GM23338 (cell line): Measurements from ENCODE around the gene ZCCHC9. TPM values are rescaled to one million over a fixed set of nuclear protein-coding genes. Genes with fewer than 3 reads are reported as not detected.

Experiments used
- ATAC-seq: fragments of 200-7000 bp; cut with Tn5 transposase; 3 replicates; pipeline ENCODE4 v1.9.1; 2020
- DNase-seq: peaks from one replicate; pipeline ENCODE4 v3.0.0-alpha.2; 2015; ENCODE audit warnings: low spot score
- H2AFZ ChIP-seq: fragments of 200-600 bp; sonication (generic); 2 replicates; pipeline ENCODE4 v1.8.0; 2016; ENCODE audit warnings: antibody characterized with exemption, mild to moderate bottlenecking, moderate library complexity
- H3F3A ChIP-seq: fragments of 200-600 bp; sonication (generic); replicated peaks from 2 replicates; pipeline ENCODE4 v1.8.0; 2017; ENCODE audit warnings: antibody characterized with exemption, mixed run types, low read depth
- H3K27ac ChIP-seq: fragments of 200-600 bp; sonication (generic); 2 replicates; pipeline ENCODE4 v1.6.1; 2016; ENCODE audit warnings: low read depth
- H3K27me3 ChIP-seq: fragments of 200-600 bp; sonication (generic); 2 replicates; pipeline ENCODE4 v1.8.0; 2016; ENCODE audit warnings: mild to moderate bottlenecking, mixed run types, moderate library complexity; ENCODE audit not compliant: insufficient read depth
- H3K36me3 ChIP-seq: fragments of 200-600 bp; sonication (generic); 2 replicates; pipeline ENCODE4 v1.8.0; 2016; ENCODE audit warnings: mild to moderate bottlenecking; ENCODE audit not compliant: insufficient read depth
- H3K4me1 ChIP-seq: fragments of 200-600 bp; sonication (generic); 2 replicates; pipeline ENCODE4 v1.8.0; 2016; ENCODE audit warnings: mild to moderate bottlenecking, moderate library complexity; ENCODE audit not compliant: insufficient read depth
- H3K4me2 ChIP-seq: fragments of 200-600 bp; sonication (generic); 2 replicates; pipeline ENCODE4 v1.7.1; 2017; ENCODE audit warnings: mixed run types
- H3K4me3 ChIP-seq: fragments of 200-600 bp; sonication (generic); 2 replicates; pipeline ENCODE4 v1.6.1; 2016; ENCODE audit warnings: mixed run types
- H3K79me2 ChIP-seq: fragments of 200-600 bp; sonication (generic); replicated peaks from 2 replicates; pipeline ENCODE4 v1.8.0; 2017; ENCODE audit warnings: mild to moderate bottlenecking; ENCODE audit not compliant: insufficient read depth
- H3K9me2 ChIP-seq: fragments of 200-600 bp; sonication (generic); 2 replicates; pipeline ENCODE4 v1.8.0; 2017; ENCODE audit not compliant: insufficient read depth
- H4K20me1 ChIP-seq: fragments of 200-600 bp; sonication (generic); replicated peaks from 2 replicates; pipeline ENCODE4 v1.8.0; 2017; ENCODE audit warnings: mild to moderate bottlenecking; ENCODE audit not compliant: insufficient read depth
- H3K27ac Mint-ChIP-seq: 2 replicates; pipeline ENCODE4 v1.8.0; 2020; ENCODE audit warnings: inconsistent platforms, mild to moderate bottlenecking, moderate library complexity, mixed read lengths
- H3K27me3 Mint-ChIP-seq: 3 replicates; pipeline ENCODE4 v1.8.0; 2022; ENCODE audit warnings: low read depth, mild to moderate bottlenecking, moderate library complexity, mixed read lengths, inconsistent platforms; ENCODE audit not compliant: insufficient read depth, poor library complexity
- H3K36me3 Mint-ChIP-seq: 3 replicates; pipeline ENCODE4 v1.8.0; 2021; ENCODE audit warnings: low read depth, mild to moderate bottlenecking, inconsistent platforms, moderate library complexity, mixed read lengths
- H3K4me1 Mint-ChIP-seq: 3 replicates; pipeline ENCODE4 v1.8.0; 2020; ENCODE audit warnings: mild to moderate bottlenecking, inconsistent platforms, mixed read lengths
- H3K4me3 Mint-ChIP-seq: 3 replicates; pipeline ENCODE4 v1.8.0; 2021; ENCODE audit warnings: moderate library complexity, mild to moderate bottlenecking, inconsistent platforms, mixed read lengths
- H3K9me3 Mint-ChIP-seq: 3 replicates; pipeline ENCODE4 v1.8.0; 2020; ENCODE audit warnings: moderate library complexity, mild to moderate bottlenecking, inconsistent platforms, mixed read lengths
- CREB1 ChIP-seq: fragments of 250-450 bp; sonication (Bioruptor Pico); IDR thresholded peaks from 2 replicates; pipeline ENCODE4 v1.5.0; 2020; ENCODE audit warnings: low read depth, mild to moderate bottlenecking, moderate library complexity
- NANOG ChIP-seq: IDR thresholded peaks from 2 replicates; pipeline ENCODE4 v1.6.1; 2016; ENCODE audit warnings: antibody characterized with exemption, borderline replicate concordance
- STAT1 ChIP-seq: IDR thresholded peaks from one replicate; pipeline ENCODE4 v1.6.1; 2016; ENCODE audit warnings: antibody characterized with exemption; ENCODE audit not compliant: unreplicated experiment
- polyA plus RNA-seq: library from polyadenylated mRNA; unstranded; fragments of >200 nt; fragmentation: Nextera tagmentation; extraction: Ambion mirVana; gene quantifications from 2 replicates; pipeline ENCODE4 v1.2.1, GENCODE V29; 2016
- total RNA-seq: library from RNA; depleted of rRNA; stranded (reverse); fragments of >200 nt; shearing (Covaris generic); gene quantifications from 2 replicates; pipeline ENCODE4 v1.2.3, GENCODE V29; 2014
- TF ChIP-seq, protein P1 (sequence below): fragments of 250-450 bp; sonication (Bioruptor Pico); IDR thresholded peaks from 2 replicates; pipeline ENCODE4 v1.5.0; 2020; ENCODE audit warnings: mild to moderate bottlenecking, moderate library complexity

The ZCCHC9 gene
- total and polyA plus RNA-seq, 2 experiments from 2014 or later, result 31.1 to 48.7 TPM

- TF ChIP-seq, protein P1, sequence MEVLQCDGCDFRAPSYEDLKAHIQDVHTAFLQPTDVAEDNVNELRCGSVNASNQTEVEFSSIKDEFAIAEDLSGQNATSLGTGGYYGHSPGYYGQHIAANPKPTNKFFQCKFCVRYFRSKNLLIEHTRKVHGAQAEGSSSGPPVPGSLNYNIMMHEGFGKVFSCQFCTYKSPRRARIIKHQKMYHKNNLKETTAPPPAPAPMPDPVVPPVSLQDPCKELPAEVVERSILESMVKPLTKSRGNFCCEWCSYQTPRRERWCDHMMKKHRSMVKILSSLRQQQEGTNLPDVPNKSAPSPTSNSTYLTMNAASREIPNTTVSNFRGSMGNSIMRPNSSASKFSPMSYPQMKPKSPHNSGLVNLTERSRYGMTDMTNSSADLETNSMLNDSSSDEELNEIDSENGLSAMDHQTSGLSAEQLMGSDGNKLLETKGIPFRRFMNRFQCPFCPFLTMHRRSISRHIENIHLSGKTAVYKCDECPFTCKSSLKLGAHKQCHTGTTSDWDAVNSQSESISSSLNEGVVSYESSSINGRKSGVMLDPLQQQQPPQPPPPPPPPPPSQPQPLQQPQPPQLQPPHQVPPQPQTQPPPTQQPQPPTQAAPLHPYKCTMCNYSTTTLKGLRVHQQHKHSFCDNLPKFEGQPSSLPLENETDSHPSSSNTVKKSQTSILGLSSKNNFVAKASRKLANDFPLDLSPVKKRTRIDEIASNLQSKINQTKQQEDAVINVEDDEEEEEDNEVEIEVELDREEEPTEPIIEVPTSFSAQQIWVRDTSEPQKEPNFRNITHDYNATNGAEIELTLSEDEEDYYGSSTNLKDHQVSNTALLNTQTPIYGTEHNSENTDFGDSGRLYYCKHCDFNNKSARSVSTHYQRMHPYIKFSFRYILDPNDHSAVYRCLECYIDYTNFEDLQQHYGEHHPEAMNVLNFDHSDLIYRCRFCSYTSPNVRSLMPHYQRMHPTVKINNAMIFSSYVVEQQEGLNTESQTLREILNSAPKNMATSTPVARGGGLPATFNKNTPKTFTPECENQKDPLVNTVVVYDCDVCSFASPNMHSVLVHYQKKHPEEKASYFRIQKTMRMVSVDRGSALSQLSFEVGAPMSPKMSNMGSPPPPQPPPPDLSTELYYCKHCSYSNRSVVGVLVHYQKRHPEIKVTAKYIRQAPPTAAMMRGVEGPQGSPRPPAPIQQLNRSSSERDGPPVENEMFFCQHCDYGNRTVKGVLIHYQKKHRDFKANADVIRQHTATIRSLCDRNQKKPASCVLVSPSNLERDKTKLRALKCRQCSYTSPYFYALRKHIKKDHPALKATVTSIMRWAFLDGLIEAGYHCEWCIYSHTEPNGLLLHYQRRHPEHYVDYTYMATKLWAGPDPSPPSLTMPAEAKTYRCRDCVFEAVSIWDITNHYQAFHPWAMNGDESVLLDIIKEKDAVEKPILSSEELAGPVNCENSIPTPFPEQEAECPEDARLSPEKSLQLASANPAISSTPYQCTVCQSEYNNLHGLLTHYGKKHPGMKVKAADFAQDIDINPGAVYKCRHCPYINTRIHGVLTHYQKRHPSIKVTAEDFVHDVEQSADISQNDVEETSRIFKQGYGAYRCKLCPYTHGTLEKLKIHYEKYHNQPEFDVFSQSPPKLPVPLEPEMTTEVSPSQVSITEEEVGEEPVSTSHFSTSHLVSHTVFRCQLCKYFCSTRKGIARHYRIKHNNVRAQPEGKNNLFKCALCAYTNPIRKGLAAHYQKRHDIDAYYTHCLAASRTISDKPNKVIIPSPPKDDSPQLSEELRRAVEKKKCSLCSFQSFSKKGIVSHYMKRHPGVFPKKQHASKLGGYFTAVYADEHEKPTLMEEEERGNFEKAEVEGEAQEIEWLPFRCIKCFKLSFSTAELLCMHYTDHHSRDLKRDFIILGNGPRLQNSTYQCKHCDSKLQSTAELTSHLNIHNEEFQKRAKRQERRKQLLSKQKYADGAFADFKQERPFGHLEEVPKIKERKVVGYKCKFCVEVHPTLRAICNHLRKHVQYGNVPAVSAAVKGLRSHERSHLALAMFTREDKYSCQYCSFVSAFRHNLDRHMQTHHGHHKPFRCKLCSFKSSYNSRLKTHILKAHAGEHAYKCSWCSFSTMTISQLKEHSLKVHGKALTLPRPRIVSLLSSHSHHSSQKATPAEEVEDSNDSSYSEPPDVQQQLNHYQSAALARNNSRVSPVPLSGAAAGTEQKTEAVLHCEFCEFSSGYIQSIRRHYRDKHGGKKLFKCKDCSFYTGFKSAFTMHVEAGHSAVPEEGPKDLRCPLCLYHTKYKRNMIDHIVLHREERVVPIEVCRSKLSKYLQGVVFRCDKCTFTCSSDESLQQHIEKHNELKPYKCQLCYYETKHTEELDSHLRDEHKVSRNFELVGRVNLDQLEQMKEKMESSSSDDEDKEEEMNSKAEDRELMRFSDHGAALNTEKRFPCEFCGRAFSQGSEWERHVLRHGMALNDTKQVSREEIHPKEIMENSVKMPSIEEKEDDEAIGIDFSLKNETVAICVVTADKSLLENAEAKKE (CRISPR knock-in tag), result no peak
- no peak for TF ChIP-seq CREB1 (CRISPR knock-in tag)
- TF ChIP-seq NANOG, result no peak
Measured at GRCh38 chr5:81310402-81311063, 9.1 kb downstream of the ZCCHC9 start (continued).

- ATAC-seq, result no peak
- H3K79me2 ChIP-seq, result no peaks in the 10 kb centered on the region
- peaks cover 2% of the 10 kb centered on the region for H3K27me3 Mint-ChIP-seq
- TF ChIP-seq, protein P1 (CRISPR knock-in tag), result no peak
- TF ChIP-seq STAT1 (no peak), NANOG (no peak)
Measured at GRCh38 chr5:81313278-81313677, 11.9 kb downstream of the ZCCHC9 start.

More at GRCh38 chr5:81313278-81313677, 11.9 kb downstream of the ZCCHC9 start:
- H3K36me3 ChIP-seq, result 0 out of 2 replicates have a peak, but pooled peaks cover 13% of the 10 kb centered on the region
- Mint-ChIP-seq H3K9me3 (no peaks in the 10 kb centered on the region), H3K27ac (no peak overlapping the region), H3K4me1 (peaks cover 19% of the 10 kb centered on the region), H3K36me3 (peaks cover 9% of the 10 kb centered on the region; the same call in 1 of the 3 replicates), H3K4me3 (no peak overlapping the region)
- H3K27ac ChIP-seq, result no peak overlapping the region; the same call in 1 of the 2 replicates
- H3F3A ChIP-seq, result no peaks in the 10 kb centered on the region
- H3K27me3 ChIP-seq, result no peaks in the 10 kb centered on the region
- no peak overlapping the region for H3K4me2 ChIP-seq
- H2AFZ ChIP-seq, result no peak overlapping the region
- peaks cover 11% of the 10 kb centered on the region for H3K4me1 ChIP-seq
- no peak overlapping the region for H3K4me3 ChIP-seq
- H3K9me2 ChIP-seq, result no peaks in the 10 kb centered on the region
- no peak for DNase-seq
- no peaks in the 10 kb centered on the region for H4K20me1 ChIP-seq
